Measurements from ENCODE around the gene PUS7.
"Not testable (repeated sequence)": the region's sequence is repeated elsewhere in the genome, so short reads cannot be mapped to it uniquely, and the experiment has no call there.

PUS7 gene

DNA sequence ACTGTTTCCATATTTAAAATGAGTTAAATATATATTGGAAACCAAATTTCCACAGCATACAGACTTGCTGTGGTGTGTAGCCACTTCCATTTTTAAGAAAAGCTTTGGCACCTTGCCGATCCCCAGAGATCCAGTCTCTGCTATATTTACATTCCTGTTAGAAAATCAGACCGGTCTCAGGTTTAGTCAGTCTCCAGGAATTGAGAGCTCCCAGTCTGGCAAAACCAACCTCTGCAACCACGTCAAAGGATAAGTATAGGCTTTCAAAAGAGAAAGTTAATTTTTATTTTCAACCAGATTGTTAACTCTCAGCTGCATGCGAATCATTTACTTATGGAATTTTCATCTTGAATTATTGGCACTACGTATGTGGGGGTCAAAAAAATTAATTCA, 28.2 kb downstream of the PUS7 start:
- DNase-seq = no peak

DNA sequence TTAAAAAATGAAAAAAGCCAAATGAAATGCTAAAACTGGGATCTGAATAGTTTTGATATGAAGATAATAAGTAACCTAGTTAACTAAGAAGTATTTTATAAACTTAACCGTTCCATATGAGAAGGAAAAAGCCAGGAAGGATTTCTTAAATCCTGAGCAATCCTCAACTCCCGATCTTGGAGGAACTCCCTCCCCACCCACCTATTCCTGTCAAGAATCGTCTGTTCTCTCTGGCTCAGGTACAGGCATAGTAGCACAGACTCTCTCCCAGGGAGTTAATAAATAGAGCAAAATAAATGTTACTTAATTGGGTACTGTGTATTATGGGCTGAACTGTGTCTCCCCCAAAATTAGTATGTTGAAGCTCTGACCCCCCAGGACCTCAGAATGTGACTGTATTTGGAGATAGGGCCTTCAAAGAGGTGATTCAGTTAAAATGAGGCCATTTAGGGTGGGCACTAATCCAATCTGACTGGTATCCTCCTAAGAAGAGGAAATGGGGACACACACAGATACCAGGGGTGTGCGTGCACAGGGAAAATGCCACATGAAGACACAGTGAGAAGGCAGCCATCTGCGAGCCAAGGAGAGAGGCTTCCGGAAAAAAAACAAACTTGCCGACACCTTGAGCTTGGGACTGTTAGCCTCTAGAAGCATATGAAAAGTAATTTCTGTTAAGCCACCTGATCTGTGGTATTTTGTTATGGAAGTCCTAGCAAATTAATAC, 28.7 kb downstream of the PUS7 start:
- no peak for DNase-seq

DNA sequence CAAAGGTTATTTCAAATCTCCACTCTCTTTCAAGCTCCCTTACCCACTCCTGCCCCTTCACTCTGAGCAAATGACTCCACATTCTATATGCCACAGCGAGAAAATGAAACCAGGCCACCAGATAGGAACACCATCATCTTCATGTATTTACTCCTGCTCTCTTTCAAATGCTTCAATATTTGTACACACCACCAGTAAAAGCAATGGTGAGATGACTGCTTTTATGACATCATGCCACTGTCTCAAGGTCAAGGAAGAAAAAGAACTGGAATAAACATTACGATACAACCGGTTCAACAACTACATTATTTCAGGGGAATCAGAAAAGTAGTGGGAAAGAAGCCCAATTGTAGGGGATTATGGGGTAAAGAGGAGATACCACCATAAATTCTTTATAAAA, 32.7 kb downstream of the PUS7 start:
- DNase-seq = no peak

DNA sequence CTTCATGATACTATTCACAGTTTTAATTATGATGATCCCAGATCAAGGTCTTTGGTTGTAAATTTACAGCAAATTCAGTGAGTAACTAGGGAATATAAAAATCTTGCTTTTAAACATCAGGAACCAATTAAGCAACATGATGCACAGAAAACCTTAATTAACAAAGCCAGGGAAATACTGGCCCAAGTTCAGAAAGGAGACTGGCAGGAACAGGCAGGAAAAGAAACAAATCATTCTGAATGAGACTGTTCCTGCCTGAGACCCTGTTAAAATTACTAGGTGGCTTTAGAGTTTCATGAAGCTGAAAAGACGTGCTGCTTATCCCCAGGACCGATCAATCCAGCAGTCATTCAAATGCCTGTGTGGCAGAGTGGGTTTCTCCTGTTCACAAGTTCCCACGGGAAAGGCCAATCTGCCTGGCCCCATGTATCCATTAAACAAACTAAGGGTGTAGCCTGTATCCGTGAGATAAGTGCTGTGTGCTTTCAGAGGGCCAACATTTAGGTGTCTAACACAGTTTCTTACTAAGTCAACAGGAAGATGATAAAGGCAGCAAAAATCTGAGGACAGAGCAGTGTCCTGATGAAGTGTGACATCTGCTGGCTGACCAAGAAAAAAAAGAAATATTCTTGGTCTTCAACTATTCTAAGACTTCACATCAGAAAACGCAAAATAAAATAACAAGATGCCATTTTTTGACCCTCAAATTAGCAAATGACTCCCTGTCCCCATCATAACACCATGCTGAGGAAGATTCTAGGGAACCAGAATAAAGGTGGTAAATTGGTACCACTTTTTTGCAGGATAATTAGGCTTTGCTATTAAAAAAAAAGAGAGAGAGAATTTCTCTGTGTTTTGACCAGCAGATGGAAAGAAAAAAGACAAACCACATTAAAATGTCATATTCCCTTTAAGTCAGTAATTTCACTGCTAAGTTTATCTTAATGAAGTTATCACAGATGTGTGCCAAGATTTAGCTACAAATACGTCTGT, 34.2 kb downstream of the PUS7 start:
- no peak for DNase-seq

DNA sequence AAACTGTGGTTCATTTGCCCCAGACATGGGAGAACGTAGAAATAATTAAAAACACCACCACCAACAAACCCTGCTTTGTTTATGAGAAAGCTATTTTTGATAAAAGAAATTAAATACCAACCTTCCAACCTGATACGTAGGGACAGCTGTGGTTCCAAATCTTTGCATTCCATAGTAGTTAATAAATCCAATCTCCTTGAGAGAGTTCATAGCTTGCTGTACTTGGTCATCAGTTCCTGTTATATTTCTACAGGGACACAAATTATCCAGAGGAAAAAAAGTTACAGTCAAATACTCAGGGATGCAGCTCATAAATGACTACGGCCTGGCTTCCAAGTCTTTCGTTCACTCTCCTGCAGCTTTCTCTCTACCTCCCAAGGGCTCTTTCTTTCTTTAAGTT, 41.1 kb downstream of the PUS7 start:
- no peak for DNase-seq

DNA sequence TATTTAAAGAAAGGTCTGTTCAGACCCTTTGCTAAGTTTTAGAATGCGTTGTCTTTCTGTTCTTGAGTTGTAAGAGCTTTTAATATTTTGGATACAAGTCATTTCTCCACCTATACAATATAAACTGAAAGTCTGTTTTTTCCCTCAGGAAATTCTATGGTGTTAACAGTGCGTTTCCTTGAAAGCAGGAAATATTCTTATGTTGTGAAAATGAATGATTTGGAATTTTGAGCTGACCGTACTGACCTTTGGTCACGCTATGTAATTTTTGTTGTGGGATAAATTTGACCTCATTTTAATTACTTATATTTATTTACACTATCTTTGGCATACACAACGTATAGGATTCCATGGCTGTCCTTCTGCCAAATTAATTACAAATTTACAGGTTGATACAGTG, 43.5 kb downstream of the PUS7 start:
- DNase-seq = no peak

DNA sequence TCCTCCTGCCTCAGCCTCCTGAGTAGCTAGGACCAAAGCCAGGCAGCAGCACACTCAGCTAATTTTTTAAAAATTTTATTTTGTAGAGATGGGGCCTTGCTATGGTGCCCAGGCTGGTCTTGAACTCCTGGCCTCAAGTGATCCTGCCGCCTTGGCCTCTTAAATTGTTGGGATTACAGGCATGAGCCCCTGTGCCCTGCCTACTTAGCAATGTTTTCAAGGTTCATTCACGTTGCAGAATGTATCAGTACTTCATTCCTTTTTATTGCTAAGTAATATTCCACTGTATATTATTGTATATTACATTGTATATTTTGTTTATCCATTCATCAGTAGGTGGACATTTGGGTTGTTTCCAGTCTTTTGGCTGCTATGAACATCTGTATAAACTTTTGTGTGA, 44.2 kb downstream of the PUS7 start:
- DNase-seq = no peak

DNA sequence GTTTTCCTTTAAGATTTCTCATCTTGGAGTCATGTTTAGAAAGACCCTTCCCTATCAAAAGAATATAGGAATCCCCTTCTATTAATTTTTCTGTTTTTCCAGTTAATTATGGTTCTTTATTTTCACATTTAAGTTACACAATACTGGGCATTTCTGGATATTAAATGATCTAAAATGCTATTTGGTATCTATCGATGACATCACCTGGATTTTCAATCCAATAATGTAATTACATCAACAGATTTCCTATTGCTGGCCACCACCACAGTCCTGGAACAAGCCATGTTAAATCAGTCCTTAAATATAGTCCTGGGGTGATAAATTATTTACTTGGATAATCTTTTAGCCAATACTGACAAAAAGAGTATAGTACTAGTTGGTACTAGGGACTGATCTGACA, 48.0 kb downstream of the PUS7 start:
- no peak for DNase-seq

DNA sequence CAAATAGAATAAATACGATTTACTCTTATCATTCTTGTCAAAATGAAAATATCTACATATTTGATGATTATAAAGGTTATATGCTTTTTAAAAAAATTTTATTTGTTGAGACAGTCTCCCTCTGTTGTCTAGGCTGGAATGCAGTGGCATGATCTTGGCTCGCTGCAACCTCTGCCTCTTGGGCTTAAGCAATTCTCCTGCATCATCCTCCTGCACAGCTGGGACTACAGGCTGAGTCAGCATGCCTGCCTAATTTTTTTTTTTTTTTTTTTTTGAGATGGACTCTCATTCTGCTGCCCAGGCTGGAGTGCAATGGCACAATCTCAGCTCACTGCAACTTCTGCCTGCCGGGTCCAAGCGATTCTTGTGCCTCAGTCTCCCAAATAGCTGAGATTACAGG, 48.9 kb downstream of the PUS7 start:
- DNase-seq = no peak

DNA sequence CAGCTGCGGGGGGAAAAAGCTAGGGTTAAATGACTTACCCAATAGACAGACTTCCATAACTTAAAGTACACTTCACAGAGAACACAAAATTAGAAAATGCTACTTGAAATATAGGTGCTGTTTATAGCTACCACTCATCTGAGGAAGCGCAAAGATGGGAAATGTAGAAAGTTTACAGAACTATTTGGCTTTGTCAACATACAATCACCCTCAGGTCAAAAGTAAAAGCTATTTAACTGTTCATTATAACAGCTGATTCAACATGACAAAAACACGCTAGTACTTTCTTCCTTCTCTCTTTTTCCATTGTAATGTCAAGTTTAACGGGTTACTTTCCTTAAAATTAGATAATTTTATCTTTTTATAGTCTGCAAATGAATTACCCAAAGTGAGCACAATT, 51.2 kb downstream of the PUS7 start:
- DNase-seq = no peak

DNA sequence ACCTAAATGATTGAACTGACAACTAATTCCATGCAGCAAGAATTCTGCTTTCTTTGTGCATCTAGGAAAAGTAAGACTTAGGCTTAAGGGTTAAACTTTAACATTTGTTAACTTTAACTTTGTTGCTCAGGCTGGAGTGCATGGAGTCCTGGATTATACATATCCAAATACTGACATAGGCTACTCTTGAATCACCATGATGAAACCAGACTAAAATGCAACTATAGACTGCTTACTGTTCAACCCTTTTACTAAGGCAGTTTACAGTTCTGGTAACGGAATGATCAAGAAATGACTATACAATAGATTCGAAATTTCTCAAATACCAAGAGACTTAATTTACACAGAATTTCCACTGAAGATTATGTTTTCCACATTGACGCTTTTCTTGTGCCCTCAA, 52.0 kb downstream of the PUS7 start:
- DNase-seq = no peak

DNA sequence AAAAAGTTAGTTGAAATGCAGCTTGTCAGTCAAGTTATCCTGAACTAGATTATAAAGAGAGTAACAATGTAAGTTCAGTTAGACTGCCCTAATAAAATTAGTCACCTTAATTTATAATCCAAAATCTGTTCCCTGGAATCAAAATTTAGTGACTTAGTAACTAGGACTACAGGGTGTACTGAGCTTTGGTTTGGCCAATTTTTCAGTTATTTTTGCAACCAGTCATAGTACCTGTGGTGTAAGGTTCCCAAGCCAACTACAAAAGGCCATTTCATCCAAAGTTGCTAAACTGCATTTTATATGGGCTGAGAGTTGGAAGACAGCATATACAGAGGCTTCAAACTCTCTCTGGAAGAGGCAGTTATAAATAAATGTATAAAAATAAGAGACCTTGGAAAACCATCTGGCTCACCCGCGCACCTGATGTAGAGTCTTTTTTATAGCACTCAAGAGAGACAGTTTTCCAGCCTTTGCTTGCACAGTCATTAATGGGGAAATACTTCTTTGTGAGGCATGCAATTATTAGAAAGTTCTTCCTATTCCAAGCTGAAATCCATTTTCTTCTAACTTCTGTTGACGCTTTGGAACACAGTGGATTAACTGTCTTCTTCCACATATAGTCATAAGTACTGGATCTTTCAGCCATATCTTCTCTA, 59.2 kb downstream of the PUS7 start:
- DNase-seq = no peak

DNA sequence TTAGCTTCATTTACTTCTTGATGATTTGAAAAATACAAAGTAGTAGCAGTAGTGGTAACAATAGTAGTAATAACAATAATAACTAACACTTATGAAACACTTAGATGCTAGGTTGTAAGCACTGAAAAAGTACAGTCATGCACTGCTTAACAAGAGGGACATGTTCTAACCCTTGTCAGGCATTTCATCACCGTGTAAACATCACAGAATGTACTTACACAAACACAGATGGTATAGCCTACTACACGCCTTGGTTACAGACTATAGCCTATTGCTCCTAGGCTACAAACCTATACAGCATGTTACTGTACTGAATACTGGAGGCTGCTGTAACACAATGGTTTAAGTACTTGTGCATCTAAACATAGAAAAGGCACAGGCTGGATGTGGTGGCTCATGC, 60.6 kb downstream of the PUS7 start:
- DNase-seq = no peak

DNA sequence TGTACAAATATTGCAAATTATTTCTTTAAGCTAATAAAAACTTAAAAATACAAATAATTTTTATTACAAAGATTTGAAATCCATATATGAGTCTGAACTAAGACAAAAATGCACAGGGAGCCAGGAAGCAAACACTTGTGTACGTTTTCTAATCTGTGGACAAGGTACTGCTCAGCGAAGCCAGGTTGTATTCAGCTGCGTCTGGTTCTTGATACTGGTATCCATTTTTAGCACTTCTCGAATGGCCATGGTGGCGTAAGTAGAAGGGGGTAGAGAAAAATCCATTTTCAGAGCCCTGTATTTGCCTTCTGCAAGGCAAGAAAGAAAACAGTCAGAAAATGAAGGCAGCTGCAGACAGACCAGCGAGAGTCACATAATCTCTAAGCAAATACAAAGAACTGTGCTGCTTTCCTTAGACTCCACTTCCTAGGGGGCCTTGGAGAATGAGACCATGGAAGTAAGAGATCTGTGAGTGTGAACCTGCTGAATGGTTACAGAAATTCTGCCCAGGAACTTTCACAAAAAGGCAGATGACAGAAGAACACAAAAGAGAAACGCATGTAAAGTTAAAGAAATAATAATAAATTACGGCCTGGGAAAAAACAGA, 64.3 kb downstream of the PUS7 start:
- no peak for DNase-seq

DNA sequence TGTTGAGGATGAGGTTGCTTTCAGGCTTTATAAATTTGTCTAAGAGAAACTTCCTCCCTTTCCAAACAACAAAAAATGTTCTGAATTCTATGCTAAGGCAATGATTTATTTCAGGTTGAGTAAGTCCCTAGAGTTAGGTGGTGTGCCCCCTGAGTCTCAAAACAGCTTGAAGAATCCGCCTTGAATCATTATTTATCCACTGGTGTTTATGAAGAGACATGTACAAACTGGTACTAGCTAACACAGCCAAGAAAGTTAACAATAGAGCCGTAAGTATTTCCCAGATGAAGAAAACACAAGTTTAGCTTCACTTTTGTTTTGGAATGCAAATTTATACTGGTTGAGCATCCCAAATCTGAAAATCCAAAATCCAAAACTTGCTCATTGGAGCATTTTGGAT, 67.2 kb downstream of the PUS7 start:
- no peak for DNase-seq

DNA sequence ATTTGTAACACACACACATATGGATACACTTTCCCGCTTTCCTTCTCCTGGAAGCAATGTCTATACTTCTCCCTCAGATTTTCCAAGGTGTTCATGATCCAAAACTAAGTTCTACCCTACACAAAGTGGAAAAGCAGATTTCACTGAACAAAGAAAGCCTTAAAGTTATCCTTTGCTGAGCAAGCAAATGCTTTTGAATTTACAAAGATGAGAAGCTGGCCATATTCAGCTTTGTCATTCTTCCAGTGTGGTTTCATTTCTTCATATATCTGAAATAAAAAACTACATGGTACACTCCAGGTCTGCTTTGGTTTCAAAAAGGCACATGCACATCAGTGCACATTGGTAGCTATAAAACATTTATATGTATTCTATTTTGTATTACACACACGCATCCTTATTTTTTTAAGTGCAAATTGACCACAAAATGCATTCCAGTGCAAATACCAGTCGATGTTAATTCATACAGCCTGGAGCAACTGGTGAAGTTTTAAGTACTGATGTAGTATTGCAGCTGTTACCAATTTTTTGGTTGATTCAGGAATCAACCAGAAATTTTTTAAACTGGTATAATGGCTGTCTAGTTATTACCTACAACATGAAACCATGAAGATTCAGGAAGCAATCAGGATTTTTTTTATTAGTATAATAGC, 67.8 kb downstream of the PUS7 start:
- no peak for DNase-seq

DNA sequence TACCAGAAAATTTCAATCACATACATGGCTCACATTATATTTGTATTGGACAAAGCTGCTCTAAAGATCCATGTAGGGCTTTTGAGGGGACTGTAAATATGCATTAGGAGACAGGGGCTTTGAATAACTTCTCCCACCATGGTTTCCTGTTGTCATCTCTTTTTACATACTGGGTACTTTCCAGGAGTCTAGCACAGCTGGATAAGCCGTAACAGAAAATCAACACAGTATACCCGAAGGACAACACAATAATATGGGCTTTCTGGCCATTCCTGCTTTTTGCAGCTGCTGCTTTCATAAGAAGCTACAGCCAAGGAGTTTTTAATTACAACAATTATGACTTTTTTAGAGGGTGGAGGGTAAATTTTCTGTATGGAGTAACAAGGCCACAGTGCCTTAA, 70.0 kb downstream of the PUS7 start:
- DNase-seq = no peak

DNA sequence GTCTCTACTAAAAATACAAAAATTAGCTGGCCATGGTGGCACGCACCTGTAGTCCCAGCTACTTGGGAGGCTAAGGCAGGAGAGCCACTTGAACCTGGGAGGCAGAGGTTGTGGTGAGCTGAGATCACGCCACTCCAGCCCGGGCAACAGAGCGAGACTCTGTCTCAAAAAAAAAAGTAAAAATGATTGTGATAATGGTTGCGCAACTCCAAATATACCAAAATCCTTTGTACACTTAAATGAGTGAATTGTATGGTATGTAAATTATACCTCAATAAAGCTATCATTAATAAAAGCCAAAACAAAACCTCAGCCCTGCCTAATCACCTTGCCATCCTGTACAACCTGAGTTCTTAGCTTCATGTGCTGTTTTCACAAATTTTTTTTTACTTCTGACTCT, 71.2 kb downstream of the PUS7 start:
- not testable (repeated sequence) for DNase-seq

DNA sequence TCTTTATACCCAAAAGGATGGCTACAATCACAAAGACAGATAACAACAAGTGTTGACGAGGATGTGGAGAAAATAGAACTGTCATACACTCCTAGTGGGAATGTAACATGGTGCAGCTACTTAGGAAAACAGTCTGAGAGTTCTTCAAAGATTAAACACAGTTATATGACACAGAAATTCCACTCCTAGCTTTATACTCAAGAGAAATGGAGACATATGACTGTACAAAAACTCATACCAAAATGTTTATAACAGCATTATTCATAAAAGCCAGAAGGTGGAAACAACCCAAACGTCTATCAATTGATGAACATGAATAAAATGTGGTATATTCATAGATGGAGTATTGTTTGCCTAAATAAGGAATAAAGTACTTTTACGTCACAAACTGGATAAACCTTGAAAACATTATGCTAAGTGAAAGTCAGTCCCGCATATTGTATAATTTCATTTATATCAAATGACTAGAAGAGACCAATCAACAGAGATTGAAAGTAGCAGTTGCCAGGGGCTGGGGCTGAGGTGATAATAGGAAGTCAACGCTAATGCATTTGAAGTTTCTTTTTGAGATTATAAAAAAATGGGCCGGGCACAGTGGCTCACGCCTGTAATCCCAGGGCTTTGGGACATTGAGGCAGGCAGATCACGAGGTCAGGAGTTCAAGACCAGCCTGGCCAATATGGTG, 71.8 kb downstream of the PUS7 start:
- no peak for DNase-seq

DNA sequence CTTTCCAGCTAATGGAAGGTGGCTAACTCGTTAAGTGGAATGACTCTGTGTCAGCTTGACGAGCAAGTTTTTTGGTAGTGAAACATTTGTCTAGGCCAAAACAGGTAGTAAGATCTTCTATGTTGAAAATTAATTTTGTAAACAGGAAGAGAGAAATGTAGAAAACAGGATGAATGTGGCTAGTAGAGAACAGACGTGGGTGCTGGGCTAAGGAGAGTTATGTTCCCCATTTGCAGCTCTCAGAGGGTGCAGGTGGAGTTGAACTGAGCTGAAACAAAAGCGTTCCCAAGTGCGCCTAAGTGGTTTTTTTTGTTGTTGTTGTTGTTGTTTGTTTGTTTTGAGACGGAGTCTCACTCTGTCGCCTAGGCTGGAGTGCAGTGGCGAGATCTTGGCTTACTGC, 73.9 kb downstream of the PUS7 start:
- DNase-seq = no peak

DNA sequence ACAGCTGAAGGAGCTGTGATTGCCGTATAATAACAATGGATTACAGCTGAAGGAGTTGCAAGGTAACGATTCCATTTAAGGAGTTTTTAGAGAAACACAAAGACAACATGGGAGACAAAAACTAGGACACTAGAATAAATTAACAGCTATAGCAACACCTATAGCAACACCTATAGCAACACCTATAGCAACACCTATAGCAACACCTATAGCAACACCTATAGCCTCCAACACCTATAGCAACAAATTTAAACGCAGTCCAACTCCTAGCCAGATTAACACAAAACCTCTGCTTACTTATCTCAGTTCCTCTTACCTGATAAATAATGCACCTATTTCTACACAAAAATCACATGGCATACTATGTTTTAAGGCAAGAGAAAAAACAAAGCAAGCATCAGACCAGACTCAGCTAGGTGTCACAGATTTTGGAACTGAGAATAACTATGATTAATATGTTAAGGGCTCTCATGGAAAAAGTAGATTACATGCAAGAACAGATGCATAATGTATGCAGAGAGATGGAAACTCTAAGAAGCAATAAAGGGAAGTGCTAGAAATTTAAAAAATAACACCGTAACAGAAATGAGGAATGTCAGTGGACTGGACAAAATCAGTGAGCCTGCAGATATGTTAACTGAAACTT, 77.6 kb downstream of the PUS7 start:
- no peak for DNase-seq

DNA sequence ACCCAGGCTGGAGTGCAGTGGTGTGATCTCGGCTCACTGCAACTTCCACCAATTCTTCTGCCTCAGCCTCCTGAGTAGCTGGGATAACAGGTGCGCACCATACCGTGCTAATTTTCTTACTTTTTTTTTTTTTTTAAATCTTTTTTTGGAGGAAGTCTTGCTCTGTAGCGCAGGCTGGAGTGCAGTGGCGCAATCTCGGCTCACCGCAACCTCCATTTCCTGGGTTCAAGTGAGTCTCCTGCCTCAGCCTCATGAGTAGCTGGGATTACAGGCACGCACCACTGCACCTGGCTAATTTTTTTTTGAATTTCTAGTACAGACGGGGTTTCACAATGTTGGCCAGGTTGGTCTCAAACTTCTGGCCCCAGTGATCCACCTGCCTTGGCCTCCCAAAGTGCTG, 79.9 kb downstream of the PUS7 start:
- DNase-seq = not testable (repeated sequence)
